AML-193 (cell line): ENCODE measurements around the gene UGT1A9.
"Not testable (repeated sequence)": the region's sequence is repeated elsewhere in the genome, so short reads cannot be mapped to it uniquely, and the experiment has no call there.

Source experiments
- DNase-seq, 2 experiments: peaks; one replicate each; lab custom pipeline; 2025; lab: John Stamatoyannopoulos, UW

UGT1A9 gene

GRCh38 chr2:233671290-233672161, at the start of gene UGT1A9:
UGT1A9 (plus strand) TSS chr2:233671898; CDS start chr2:233671935, 37 bp downstream.
- no peak for DNase-seq

GRCh38 chr2:233627331-233628025, 44.2 kb upstream of the UGT1A9 start:
- DNase-seq: no peak

- not testable (repeated sequence) for DNase-seq
Measured at GRCh38 chr2:233636306-233636705, 35.4 kb upstream of the UGT1A9 start, which contains the start of gene UGT1A10. UGT1A10 (plus strand) TSS chr2:233636448; CDS start chr2:233636523, 75 bp downstream.

DNA sequence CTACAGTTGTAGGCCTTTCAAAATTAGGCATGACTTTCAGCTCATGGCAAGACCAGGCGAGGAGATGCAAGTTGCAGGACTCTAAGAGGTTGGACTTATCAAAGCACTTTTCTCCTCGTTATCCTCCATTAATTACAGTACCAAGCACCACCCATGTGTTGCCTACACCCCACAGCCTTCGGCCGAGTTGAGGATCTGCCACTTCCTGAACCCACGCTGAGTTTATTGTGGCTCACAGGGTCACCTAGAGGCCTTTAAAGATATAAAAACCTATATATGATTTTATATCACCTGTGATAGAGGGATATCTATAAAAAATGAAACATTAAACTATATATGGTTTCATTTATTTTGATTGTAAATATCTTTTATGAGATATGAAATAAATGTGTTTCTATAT, 32.9 kb upstream of the UGT1A9 start:
- no peak for DNase-seq

- no peak for DNase-seq
Measured at GRCh38 chr2:233639860-233640259, 31.8 kb upstream of the UGT1A9 start.

DNA sequence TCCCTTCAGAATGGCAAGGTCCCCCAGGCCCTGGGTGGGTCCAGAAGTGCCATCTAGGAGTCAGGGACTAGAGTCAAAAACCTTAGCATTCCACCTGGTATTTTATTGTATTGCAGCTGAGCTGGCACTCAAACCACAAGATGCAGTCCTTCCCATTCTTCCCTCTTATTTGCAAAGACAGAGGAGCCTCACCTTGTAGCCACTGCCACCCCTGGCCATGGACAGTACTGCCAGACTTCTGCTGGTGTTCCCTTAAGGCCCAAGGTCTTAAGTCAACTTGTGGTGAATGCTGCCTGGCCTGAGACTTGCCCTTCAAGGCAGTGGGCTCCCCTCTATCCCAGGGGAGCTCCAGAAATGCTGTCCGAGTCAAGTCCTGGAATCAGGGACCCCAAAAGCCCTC, 28.6 kb upstream of the UGT1A9 start:
- no peak for DNase-seq

DNA sequence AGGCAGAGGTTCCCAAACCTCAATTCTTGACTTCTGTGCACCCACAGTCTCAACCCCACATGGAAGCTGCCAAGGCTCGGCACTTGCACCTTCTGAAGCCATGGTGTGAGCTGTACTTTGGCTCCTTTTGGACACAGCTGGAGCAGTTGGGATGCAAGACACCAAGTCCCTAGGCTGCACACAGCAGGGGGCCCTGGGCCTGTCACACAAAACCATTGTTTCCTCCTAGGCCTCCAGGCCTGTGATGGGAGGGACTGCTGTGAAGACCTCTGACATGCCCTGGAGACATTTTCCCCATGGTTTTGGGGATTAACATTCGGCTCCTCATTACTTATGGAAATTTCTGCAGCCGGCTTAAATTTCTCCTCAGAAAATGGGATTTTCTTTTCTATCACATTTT, 25.7 kb upstream of the UGT1A9 start:
- DNase-seq: not testable (repeated sequence)

DNA sequence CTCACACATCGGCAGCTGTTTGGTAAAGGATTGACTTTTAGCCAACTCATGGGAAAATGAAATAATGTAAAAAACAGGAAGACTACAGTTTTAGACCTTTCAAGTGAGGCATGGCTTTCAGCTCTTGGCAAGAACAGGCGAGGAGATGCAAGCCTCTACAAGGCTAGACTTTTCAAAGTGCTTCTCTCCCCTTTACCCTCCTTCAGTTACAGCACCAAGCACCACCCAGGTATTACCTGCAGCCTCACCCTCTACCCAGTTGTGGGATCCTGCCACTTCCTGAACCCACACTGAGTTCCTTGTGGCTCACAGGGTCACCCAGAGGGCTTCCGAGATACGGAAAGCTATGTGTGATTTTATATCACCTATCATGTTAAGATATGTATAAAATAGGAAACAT, 20.7 kb upstream of the UGT1A9 start:
- no peak for DNase-seq

DNA sequence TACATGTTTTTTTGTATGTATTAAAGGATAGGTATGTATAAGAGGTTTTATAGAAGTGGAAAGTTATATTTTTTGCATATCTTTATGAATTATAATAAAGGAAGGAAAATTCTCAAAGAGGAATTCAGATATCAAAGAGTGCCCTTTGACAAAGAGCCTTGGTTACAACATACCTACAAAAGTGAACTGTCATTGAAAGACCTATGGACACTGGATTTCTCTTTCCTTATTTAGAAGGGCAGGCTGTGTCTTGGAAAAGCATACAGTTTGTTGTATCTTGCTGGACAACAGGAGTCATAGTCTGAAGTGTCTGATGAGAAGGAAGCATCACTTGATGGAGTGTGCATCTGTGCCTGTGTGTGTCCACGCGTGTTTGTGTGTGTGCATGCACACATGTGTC, 20.3 kb upstream of the UGT1A9 start:
- no peak for DNase-seq

DNA sequence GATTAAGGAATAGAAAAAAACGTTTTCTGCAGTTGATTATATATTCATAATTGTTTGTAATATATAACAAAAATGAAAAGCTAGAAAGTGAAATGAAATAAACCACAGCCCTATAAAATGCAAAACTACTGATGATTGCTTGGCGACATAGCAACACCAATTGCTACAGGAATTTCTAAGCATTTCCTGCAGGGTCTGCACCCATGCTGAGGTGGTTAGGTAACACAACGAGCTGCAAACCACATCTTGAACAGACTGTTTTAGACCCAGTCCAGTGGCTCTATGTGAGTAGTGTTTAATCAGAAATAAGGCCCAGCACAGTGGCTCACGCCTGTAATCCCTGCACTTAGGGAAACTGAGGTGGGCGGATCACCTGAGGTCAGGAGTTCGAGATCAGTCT, 17.2 kb upstream of the UGT1A9 start:
- DNase-seq: no peak

DNA sequence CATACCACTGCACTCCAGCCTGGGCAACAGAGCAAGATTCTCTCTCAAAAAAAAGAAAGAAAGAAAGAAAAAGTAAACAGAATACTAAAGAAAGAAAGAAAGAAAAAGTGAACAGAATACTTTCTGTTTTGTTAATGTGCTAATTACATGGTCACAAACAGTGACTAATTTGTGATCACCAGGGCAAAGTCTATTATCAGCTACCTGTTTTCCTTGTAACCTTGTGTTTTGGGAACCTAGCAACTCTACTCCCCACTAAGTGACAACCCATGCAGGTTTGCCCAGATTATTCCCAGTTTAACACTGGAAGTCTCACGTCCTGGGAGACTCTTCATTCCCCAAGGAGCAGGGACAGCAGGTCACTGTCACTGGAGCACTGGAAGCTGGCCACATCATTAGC, 16.7 kb upstream of the UGT1A9 start:
- no peak for DNase-seq

DNA sequence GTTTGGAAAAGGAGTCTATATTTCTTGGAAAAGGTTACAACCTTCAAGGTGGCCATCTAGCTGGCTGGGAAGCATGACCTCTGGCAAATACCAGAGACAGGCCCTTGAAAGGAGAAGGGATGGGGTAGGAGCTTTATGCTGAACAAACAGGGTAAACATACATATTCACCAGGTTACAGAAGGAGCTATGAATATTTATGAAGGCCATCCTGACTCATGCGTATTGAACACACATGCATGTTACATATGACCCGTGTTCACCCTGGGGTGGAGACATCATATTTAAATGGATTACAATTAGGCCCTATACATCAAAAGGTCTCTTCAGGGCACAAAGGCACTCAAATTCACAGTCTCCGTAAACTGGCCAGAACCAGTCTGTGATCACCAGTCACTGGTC, 15.8 kb upstream of the UGT1A9 start:
- not testable (repeated sequence) for DNase-seq

DNA sequence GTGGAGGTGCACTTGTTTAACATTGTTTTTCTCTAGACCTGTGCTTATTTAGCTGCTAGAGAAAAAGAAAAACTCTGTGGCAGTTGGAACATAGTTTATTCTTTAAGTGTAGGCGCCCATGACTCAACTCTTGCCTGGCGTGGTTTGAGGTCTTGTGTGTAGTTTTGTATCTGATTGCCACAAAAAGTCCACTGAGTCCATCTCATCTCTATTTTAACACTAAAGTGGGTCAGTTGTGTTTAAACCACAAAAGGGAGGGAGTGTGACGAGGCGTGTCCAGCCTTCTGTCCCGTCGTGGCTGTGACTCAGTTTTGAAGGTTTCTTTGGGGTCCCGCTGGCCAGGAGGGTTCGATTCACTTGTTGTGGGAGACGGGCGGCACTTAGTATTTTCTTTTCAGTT, 15.3 kb upstream of the UGT1A9 start:
- no peak for DNase-seq

DNA sequence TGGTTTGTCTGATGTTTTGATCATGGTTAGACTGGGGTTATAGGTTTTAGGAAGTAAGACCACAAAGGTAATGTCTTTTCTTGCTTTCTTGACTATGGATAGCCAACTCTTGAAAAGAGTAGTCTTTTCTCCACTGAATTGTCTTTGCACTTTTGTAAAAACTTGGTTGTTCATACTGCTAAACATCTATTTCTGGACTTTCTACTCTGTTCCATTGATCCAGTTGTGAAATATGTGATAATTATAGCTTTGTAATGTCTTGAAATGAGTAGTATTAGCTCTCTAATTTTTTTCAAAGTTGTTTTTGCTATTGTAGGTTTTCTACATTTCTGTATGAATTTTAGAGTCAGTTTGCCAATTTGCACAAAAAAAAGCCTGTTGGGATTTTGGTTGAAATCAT, 13.1 kb upstream of the UGT1A9 start:
- DNase-seq: no peak

DNA sequence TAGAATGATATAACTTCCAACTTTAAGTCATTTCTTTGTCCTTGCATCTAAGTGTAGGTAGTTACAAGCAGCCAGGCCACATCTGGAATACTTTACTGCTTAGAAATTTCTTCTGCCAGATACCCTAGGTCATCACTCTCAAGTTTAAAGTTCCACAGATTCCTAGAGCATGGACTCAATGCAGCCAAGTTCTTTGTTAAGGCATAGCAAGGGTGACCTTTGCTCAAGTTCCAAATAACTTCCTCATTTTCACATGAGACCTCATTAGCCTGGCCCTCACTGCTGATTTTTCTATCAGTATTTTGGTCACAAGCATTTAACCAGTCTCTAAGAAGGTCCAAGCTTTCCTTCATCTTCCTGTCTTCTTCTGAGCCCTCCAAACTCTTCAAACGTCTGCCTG, 7.8 kb upstream of the UGT1A9 start:
- DNase-seq: no peak

DNA sequence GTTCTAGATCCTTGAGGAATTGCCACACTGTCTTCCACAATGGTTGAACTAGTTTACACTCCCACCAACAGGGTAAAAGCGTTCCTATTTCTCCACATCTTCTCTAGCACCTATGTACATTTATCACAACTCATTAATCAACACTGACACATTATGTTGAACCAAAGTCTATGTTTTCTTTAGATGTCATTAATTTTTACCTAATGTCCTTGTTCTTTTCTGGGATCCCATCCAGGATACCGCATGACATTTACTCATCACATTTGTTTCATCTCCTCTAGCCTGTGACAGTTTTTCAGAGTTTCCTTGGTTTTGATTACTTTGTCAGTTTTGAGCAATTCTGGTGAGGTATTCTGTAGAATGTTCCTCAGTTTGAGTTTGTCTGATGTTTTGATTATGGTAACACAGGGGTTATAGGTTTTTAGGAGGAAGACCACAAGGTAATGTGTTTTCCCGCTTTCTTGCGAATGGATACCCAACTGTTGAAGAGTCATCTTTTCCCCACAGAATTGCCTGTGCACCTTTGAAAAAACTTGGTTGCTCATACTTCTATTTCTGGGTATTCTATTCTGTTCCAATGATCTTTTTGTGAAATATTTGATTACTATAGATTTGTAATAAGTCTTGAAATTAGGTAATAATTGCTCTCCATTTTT, 3.0 kb upstream of the UGT1A9 start:
- DNase-seq: no peak

- no peak for DNase-seq
Measured at GRCh38 chr2:233672886-233673285, 1.2 kb downstream of the UGT1A9 start.

- no peak for DNase-seq
Measured at GRCh38 chr2:233673896-233674295, 2.2 kb downstream of the UGT1A9 start.

GRCh38 chr2:233674314-233674713, 2.6 kb downstream of the UGT1A9 start:
- no peak for DNase-seq

DNA sequence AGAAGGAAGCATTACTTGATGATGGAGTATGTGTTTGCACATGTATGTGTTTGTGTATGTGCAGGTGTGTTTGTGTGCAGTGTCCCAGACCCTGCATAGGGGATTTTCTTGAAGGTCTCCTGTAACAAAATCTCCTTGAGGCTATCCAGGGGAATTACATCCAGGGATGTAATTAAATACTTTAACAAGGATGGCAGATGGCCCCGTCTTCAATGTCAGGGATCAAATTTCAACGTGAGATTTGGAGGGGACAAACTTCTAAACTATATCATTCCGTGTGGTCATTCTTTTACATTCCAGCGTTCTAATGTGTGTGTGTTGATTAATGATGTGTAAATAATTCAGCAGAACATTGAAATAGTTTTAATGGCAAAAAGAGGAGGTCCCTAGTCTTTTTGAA, 3.3 kb downstream of the UGT1A9 start:
- DNase-seq: no peak

DNA sequence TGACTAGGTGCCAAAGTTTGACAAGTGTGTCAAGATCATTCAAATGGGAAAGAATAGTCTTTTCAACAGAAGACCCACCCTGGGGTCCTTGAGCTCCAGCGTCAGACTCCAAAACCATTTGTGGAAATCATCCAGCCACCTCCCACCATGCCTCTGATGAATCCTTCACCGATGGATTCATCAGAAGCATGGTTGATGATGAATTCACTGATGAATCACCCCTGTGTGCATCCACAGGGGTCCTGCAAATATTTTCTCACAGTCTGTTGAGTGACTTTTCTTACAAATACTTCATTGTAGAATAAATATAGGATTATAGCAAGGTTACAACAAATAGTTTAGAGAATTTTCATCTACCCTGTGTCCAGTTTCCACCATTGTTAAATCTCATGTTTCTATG, 4.3 kb downstream of the UGT1A9 start:
- no peak for DNase-seq

DNA sequence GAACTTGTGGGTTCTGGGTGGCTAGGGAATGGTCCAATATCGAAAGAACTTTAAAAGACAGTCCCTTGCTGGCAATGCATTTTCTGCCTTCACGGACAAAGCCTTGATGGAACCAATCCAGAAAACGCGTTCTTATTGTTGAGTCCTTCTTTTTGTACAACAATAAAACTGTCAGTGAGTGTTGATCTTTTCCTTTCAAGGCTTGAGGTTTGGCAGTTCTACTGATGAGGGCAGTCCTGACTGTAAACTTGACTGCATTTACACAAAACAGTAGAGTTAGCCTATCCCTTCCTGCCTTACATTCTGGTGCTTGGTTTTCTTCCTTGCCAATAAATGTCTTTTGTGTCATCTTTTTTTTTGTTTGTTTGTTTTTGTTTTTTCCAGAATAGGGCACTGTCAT, 7.5 kb downstream of the UGT1A9 start:
- no peak for DNase-seq
